HepG2 (cell line): ENCODE results near the gene SMG5. TPM values are rescaled to one million over a fixed set of nuclear protein-coding genes. Genes with fewer than 3 reads are reported as not detected.

Source experiments
- ARHGAP35 ChIP-seq: sonication (generic); formaldehyde crosslinking; IDR thresholded peaks from 2 replicates; pipeline ENCODE4 v1.9.0; 2022; ENCODE audit warnings: mild to moderate bottlenecking, inconsistent platforms, moderate library complexity, missing genetic modification reagents, borderline replicate concordance
- ARID4A ChIP-seq: sonication (generic); formaldehyde crosslinking; IDR thresholded peaks from 2 replicates; pipeline ENCODE4 v1.5.0; 2020; ENCODE audit warnings: mild to moderate bottlenecking, missing genetic modification reagents, borderline replicate concordance
- ESRRA ChIP-seq: sonication (generic); formaldehyde crosslinking; IDR thresholded peaks from 2 replicates; pipeline ENCODE4 v1.5.1; 2020; ENCODE audit warnings: mild to moderate bottlenecking, low read depth, missing genetic modification reagents
- GRHL1 ChIP-seq: sonication (generic); formaldehyde crosslinking; conservative IDR thresholded peaks from 2 replicates; pipeline ENCODE4 v1.8.0; 2022; ENCODE audit warnings: missing genetic modification reagents
- GTF2F1 ChIP-seq: fragments of 150-350 bp; IDR thresholded peaks from 2 replicates; pipeline ENCODE4 v1.6.1; 2014; ENCODE audit warnings: low read length
- KDM3A ChIP-seq: IDR thresholded peaks from 2 replicates; pipeline ENCODE4 v1.6.1; 2018; ENCODE audit warnings: low read depth, missing compliant biosample characterization
- LRRFIP1 ChIP-seq: sonication (generic); formaldehyde crosslinking; conservative IDR thresholded peaks from 2 replicates; pipeline ENCODE4 v1.4.0; 2020; ENCODE audit warnings: missing genetic modification reagents
- MLXIP ChIP-seq: sonication (generic); formaldehyde crosslinking; IDR thresholded peaks from 2 replicates; pipeline ENCODE4 v1.9.0; 2021; ENCODE audit warnings: missing genetic modification reagents, borderline replicate concordance
- MTA3 ChIP-seq: sonication (generic); formaldehyde crosslinking; IDR thresholded peaks from 2 replicates; pipeline ENCODE4 v1.4.0; 2020; ENCODE audit warnings: missing genetic modification reagents
- PHB2 ChIP-seq: fragments of 450-650 bp; IDR thresholded peaks from 2 replicates; pipeline ENCODE4 v1.6.1; 2018; ENCODE audit not compliant: partially characterized antibody
- ZBTB42 ChIP-seq: sonication (generic); formaldehyde crosslinking; IDR thresholded peaks from 2 replicates; pipeline ENCODE4 v1.5.0; 2020; ENCODE audit warnings: mild to moderate bottlenecking, missing genetic modification reagents
- ZKSCAN8 ChIP-seq: IDR thresholded peaks from 2 replicates; pipeline ENCODE4 v1.6.1; 2016; ENCODE audit warnings: borderline replicate concordance, missing genetic modification reagents, missing compliant biosample characterization
- ZNF704 ChIP-seq: sonication (generic); formaldehyde crosslinking; IDR thresholded peaks from 2 replicates; pipeline ENCODE4 v1.8.1; 2023; ENCODE audit warnings: mild to moderate bottlenecking, inconsistent platforms, moderate library complexity, missing genetic modification reagents, borderline replicate concordance
- polyA plus RNA-seq, 8 experiments: library from polyadenylated mRNA; depleted of rRNA in 3 of 8; stranded (reverse) in 7 of 8; unstranded in 1 of 8; fragments of >200 nt; fragmentation: Illumina TruSeq in 4 of 8; extraction: Trizol in 4 of 8; gene quantifications; 2 replicates each; pipeline versions ENCODE4 v1.2.1 to v1.2.3, GENCODE V29; 2011 to 2016; ENCODE audit warnings: low read depth in 4 of 8, missing spikeins in 1 of 8, mixed read lengths in 1 of 8; ENCODE audit not compliant: insufficient read depth in 1 of 8
- total RNA-seq, 5 experiments: library from RNA; depleted of rRNA; stranded (reverse); fragments of >200 nt; fragmentation: Illumina TruSeq; extraction: Trizol; gene quantifications; 2 replicates each; pipeline ENCODE4 v1.2.3, GENCODE V29; 2016; ENCODE audit warnings: low read depth in 1 of 5

Gene SMG5
- total and polyA plus RNA-seq, 2 of the 13 experiments (the other 11 are each of a cell fraction or from before 2014, with no cell fraction given), result 50.5 to 84.0 TPM

GRCh38 chr1:156291226-156292061, 8.8 kb upstream of the SMG5 start (continued):
- TF ChIP-seq ARID4A (CRISPR knock-in tag) (peak; percentile 71; the same call in 1 of the 2 replicates), ZBTB42 (CRISPR knock-in tag) (no peak), ESRRA (CRISPR knock-in tag) (peak; percentile 91), ARHGAP35 (CRISPR knock-in tag) (no peak), LRRFIP1 (CRISPR knock-in tag) (no peak), ZKSCAN8 (no peak; the same call in 1 of the 2 replicates), ZNF704 (CRISPR knock-in tag) (no peak), MTA3 (CRISPR knock-in tag) (no peak), GTF2F1 (no peak), GRHL1 (CRISPR knock-in tag) (no peak), PHB2 (no peak), KDM3A (CRISPR knock-in tag) (peak; percentile 38; the same call in 1 of the 2 replicates), MLXIP (no peak)
